Colonic mucosa (tissue), 4 donors: ENCODE results near the gene PTPRJ. TPM values are rescaled to one million over a fixed set of nuclear protein-coding genes. Genes with fewer than 3 reads are reported as not detected.
A peak's percentile ranks its signal among the peaks of the same experiment; 100 is the strongest.
"Not testable (repeated sequence)": the region's sequence is repeated elsewhere in the genome, so short reads cannot be mapped to it uniquely, and the experiment has no call there.

ENCODE experiments used
- DNase-seq: peaks from one replicate; pipeline ENCODE4 v3.0.0-alpha.2; 2020
- H3K27ac ChIP-seq: fragments of 200-600 bp; one replicate; pipeline ENCODE4 v1.8.0; 2021
- H3K27me3 ChIP-seq: fragments of 200-600 bp; one replicate; pipeline ENCODE4 v1.8.0; 2021
- H3K36me3 ChIP-seq: fragments of 200-600 bp; one replicate; pipeline ENCODE4 v1.8.0; 2021
- H3K4me1 ChIP-seq: fragments of 200-600 bp; one replicate; pipeline ENCODE4 v1.8.0; 2021; ENCODE audit warnings: mild to moderate bottlenecking
- H3K4me3 ChIP-seq: fragments of 200-600 bp; one replicate; pipeline ENCODE4 v1.8.0; 2021
- H3K9ac ChIP-seq, 2 donors: one replicate each; pipeline ENCODE4 v1.7.0; 2013; ENCODE audit warnings: control low read depth in 2 of 2, low read depth in 2 of 2, low read length in 2 of 2
- H3K9me3 ChIP-seq: fragments of 200-600 bp; one replicate; pipeline ENCODE4 v1.8.0; 2021
- CTCF ChIP-seq: fragments of 200-600 bp; IDR thresholded peaks from one replicate; pipeline ENCODE4 v1.8.0; 2022; ENCODE audit warnings: antibody characterized with exemption, mild to moderate bottlenecking
- intact Hi-C: fragments of 100-400 bp; cut with DNase I; formaldehyde crosslinking; loops from one replicate; pipeline ENCODE4 v1.14.1; 2022
- total RNA-seq, 2 donors: library from RNA; stranded (reverse); fragmentation: NEBNext Ultra II Directional in 1 of 2; extraction: Animal tissue kit (Norgen Biotek cat#: 25700) in 1 of 2; gene quantifications; one replicate each; pipeline ENCODE4 v1.2.1, GENCODE V29; 2021
- donor health status: healthy.
- donor health status: DM: no; HTN: no; CAD: no.
- donor health status: DM: no; HTN: no; CAD: no.

Gene PTPRJ
- total RNA-seq, 2 donors from 2014 or later: 37.5 to 45.7 TPM

GRCh38 chr11:48127521-48128183, 147.3 kb downstream of the PTPRJ start:
- Histone ChIP-seq H3K9me3 (no peaks in the 10 kb centered on the region), H3K36me3 (peaks cover 9% of the 10 kb centered on the region), H3K4me3 (no peak overlapping the region), H3K27ac (no peak overlapping the region), H3K4me1 (no peaks in the 10 kb centered on the region), H3K9ac (no peak overlapping the region), H3K27me3 (no peaks in the 10 kb centered on the region)
- intact Hi-C loops: no loop called here
- no peak for TF ChIP-seq CTCF
- no peak for DNase-seq

GRCh38 chr11:48129697-48130395, 149.5 kb downstream of the PTPRJ start:
- H3K9me3 ChIP-seq: no peaks in the 10 kb centered on the region
- peaks cover 9% of the 10 kb centered on the region for H3K36me3 ChIP-seq
- DNase-seq: no peak
- H3K27ac ChIP-seq: no peak overlapping the region
- no peaks in the 10 kb centered on the region for H3K27me3 ChIP-seq
- H3K4me3 ChIP-seq: no peak overlapping the region
- H3K9ac ChIP-seq: no peak overlapping the region
- intact Hi-C loops: no loop called here
- no peaks in the 10 kb centered on the region for H3K4me1 ChIP-seq
- TF ChIP-seq CTCF: no peak

- Histone ChIP-seq H3K9ac (no peak overlapping the region), H3K9me3 (no peaks in the 10 kb centered on the region), H3K27me3 (no peaks in the 10 kb centered on the region), H3K4me1 (no peaks in the 10 kb centered on the region), H3K4me3 (no peak overlapping the region), H3K36me3 (no peaks in the 10 kb centered on the region), H3K27ac (no peak overlapping the region)
- intact Hi-C loops: no loop called here
- no peak for TF ChIP-seq CTCF
- DNase-seq: no peak
These were observed 154.0 kb downstream of the PTPRJ start for GRCh38 chr11:48134221-48134922.

GRCh38 chr11:48138222-48138621, 157.9 kb downstream of the PTPRJ start:
- peak overlapping the region in 1 of 2 donors; percentile 9 for H3K9ac ChIP-seq
- TF ChIP-seq CTCF: no peak
- no peaks in the 10 kb centered on the region for H3K9me3 ChIP-seq
- no peaks in the 10 kb centered on the region for H3K27me3 ChIP-seq
- peak; percentile 39 for DNase-seq
- H3K4me1 ChIP-seq: no peaks in the 10 kb centered on the region
- no peak overlapping the region for H3K4me3 ChIP-seq
- H3K27ac ChIP-seq: no peak overlapping the region
- no peaks in the 10 kb centered on the region for H3K36me3 ChIP-seq
- intact Hi-C loops: no loop called here

- DNase-seq, H3K27me3 ChIP-seq, intact Hi-C loops, H3K36me3 ChIP-seq, H3K4me3 ChIP-seq, H3K9ac ChIP-seq, H3K9me3 ChIP-seq, H3K27ac ChIP-seq, H3K4me1 ChIP-seq: not testable (repeated sequence)
These were observed 159.5 kb downstream of the PTPRJ start for GRCh38 chr11:48139896-48140295.
